GM21619 (cell line): ENCODE measurements around the gene ZBTB7A.

Experiments
- ATAC-seq: cut with Tn5 transposase; IDR thresholded peaks from one replicate; pipeline ENCODE4 v1.9.1; 2021; ENCODE audit not compliant: unreplicated experiment

The ZBTB7A gene

GRCh38 chr19:4038661-4039423 lies 27.9 kb downstream of the ZBTB7A start:
- no peak for ATAC-seq

GRCh38 chr19:4038057-4038456 lies 28.6 kb downstream of the ZBTB7A start:
- ATAC-seq = no peak

- no peak for ATAC-seq
Measured at GRCh38 chr19:4037301-4037949, 29.3 kb downstream of the ZBTB7A start.

DNA sequence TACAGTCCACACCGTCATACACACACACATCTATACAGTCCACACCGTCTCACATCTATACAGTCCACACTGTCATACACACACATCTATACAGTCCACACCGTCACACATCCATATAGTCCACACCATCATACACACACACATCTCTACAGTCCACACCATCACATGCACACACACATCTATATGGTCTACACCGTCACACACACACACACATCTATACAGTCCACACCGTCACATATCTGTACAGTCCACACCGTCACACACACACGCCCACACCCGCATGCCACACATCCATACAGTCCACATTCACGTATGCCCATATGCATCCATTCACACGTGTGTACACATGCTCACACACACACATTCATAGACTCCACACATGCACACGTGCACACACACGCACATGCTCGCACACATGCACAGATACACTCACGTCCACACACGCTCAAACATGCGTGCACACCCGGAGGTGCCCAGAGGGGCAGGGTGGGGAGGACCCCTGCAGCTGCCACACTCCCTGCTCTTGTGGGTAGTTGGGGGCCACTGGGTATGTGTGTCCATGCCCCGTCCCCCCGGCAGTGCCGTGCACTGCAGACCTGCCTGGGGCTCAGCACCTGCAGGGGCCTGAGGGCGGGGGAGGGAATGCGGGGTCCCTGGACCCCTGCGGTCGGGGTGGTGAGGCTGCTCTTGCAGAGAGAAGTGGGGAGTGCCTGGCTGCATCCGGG lies 30.0 kb downstream of the ZBTB7A start:
- ATAC-seq = no peak

DNA sequence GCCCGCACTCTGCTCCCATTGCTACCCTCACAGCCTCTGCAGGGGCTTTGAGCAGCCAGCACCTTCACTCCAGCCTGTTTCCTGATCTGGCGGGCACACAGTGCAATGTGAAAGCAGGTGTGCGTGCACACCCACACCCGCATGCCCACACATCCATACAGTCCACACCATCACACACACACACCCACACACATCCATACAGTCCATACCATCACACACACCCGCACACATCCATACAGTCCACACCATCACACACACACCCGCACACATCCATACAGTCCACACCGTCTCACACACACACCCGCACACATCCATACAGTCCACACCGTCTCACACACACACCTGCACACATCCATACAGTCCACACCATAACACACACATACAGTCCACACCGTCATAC lies 31.1 kb downstream of the ZBTB7A start:
- ATAC-seq = no peak

DNA sequence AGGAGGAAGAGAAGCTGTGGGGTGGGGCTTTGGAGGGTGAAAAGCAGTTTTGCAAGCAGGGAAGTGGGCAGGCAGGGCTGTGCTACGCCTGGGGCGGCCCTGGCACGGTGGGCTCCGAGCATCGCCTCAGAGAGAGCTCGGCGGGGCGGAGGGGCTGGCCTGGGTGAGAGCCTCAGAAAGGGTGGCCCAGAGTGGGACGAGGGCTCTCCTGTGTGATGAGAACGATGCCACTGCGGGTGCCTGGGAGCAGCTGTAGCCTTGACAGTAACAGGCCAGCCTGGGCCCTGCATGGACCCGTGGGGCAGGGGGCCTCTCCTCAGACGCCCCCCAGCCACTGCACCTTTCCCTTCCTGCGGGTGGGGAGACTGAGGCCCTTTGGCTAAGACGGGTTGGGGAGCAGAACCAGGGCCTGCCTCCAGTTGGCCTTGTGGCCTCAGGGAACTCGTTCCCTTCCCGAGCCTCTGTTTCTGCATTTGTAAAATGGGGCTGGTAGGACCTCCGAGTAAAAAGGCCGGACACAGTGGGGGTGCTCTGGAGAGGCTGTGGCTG lies 31.6 kb downstream of the ZBTB7A start:
- no peak for ATAC-seq

GRCh38 chr19:4034048-4035017 lies 32.4 kb downstream of the ZBTB7A start:
- no peak for ATAC-seq

GRCh38 chr19:4033028-4033956 lies 33.4 kb downstream of the ZBTB7A start:
- ATAC-seq = no peak

- ATAC-seq = no peak
Measured at GRCh38 chr19:4032436-4032835, 34.3 kb downstream of the ZBTB7A start.

GRCh38 chr19:4031420-4031819 lies 35.3 kb downstream of the ZBTB7A start:
- ATAC-seq = no peak

DNA sequence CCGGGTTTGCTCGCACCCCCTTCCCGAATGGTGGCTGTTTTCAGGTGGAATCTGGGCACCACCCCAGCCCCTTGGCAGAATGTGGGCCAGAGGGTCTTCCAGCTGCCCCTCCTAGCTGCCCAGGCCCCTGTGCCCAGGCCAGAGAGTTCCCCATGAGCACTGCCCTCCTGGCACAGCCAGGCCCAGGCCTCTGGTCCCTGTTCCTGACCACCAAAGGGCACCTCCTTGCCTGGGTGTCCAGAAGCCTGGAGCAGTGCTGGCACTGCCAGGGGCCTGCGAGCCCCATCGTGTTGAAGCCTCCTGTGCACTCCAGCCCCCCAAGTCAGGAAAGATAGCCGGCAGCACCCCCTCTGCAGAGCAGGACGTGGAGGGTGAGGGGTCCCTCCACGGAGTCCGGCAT lies 35.7 kb downstream of the ZBTB7A start:
- no peak for ATAC-seq

DNA sequence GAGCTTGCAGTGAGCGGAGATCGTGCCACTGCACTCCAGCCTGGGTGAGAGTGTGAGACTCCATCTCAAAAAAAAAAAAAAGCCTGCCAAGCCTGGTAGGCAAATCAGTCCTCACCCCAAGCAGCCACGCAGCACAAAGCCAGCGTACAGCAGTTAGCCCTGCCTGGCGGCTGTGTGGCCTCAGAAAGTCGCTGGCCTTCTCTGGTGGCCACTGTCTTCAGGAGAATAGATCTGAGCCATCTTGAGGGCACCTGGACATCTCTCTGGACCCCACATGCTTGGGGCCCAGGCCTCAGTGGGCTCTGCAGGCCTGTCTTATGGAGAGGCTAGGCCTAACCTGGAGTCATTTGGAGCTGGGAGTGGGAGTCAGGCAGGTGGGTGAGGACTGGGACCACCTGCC lies 36.1 kb downstream of the ZBTB7A start:
- ATAC-seq = no peak

DNA sequence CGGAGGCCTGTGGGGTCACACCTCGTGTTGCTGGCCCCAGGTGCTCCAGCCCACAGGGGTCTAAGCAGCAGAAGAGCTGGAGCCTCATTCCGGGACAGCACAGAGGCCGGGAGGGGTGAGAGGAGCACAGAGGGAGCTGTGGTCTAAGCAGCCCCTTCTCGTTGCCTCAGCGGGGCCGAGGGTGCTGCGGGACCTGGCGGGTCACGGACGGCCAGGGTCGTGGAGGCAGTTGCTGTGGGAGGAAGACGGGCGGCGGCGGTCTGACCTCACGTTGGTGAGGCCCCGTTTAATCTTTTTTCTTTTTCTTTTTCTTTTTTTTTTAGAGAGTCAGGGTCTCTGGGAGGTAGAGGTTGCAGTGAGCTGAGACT lies 37.5 kb downstream of the ZBTB7A start:
- no peak for ATAC-seq

- ATAC-seq = no peak
Measured at GRCh38 chr19:4028334-4029246, 38.1 kb downstream of the ZBTB7A start.

- no peak for ATAC-seq
Measured at GRCh38 chr19:4027146-4027545, 39.6 kb downstream of the ZBTB7A start.

GRCh38 chr19:4025317-4025716 lies 41.4 kb downstream of the ZBTB7A start:
- no peak for ATAC-seq

DNA sequence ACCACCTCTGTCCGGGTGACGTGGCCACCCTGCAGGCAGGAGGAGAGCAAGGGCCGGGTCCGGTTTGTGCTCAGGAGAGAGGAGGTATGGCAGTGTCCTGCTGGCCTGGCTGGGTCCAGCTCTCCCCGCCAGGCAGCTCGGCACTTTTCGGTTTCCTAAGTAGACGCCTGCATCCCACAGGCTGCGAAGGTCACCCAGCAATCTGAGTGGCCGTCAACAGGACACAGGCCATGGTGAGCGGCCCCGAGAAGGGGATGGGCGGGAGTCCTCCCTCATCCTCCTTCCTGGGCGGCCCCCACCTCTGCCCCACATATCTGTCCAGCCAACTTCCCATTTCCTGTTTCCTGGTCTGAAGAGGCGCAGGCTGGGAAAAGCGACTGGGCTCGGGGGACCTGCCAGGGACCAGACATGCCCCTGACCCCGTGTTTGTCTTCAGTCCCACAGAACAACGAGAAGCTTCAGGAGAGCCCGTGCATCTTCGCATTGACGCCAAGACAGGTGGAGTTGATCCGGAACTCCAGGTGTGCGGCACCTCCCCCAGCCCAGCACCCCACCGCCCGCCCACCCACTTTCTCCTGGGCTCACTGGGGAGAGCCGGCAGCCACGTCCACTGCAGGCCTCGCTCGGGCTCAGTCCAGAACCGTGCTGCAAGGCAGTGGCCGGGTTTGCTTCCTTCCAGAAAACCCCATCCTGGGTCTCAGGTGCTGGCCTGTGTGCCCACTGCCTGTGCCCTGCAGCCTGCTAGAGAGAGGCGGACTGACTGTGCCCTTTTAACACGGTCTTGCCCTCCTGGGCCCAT lies 42.9 kb downstream of the ZBTB7A start:
- no peak for ATAC-seq

- ATAC-seq = no peak
Measured at GRCh38 chr19:4019578-4019977, 47.1 kb downstream of the ZBTB7A start.
